ENCODE data around the gene TRAPPC2L.

GRCh38 chr16:88892065-88892464 is 35.1 kb downstream of the TRAPPC2L start:
- TF ChIP-seq CTCF (IDR thresholded peaks at IDR 0.05; ENCODE audit: poor library complexity) (no peak), EZH2 (IDR thresholded peaks at IDR 0.05; ENCODE audit: borderline replicate concordance) (no peak), EZH2phosphoT487 (IDR thresholded peaks at IDR 0.05; ENCODE audit: low read depth, severe bottlenecking, unreplicated experiment) (no peak)

Data from hepatocyte (in vitro differentiated cells).